Fibroblast of lung (primary cell): ENCODE data around the gene MT1B.

Experiments
- CTCF ChIP-seq, 2 donors: IDR thresholded peaks in 1 of 2; conservative IDR thresholded peaks in 1 of 2; 1 replicate in 1 of 2; 2 replicates in 1 of 2; pipeline ENCODE4 v1.5.1; 2011 to 2012; ENCODE audit warnings: low read length in 2 of 2, control low read depth in 1 of 2, inconsistent platforms in 1 of 2, low read depth in 1 of 2, mild to moderate bottlenecking in 1 of 2
- EZH2 ChIP-seq: IDR thresholded peaks from 2 replicates; pipeline ENCODE4 v1.5.1; 2012; ENCODE audit warnings: low read length, control low read depth, mild to moderate bottlenecking; ENCODE audit errors: missing control alignments

GRCh38 chr16:56605475-56605874 lies 46.2 kb upstream of the MT1B start:
- no peak for TF ChIP-seq CTCF (conservative IDR thresholded peaks at IDR 0.05 in 1 of 2, IDR thresholded peaks at IDR 0.05 in 1 of 2; ENCODE audit: low read depth in 1 of 2, low read length in 2 of 2)
- TF ChIP-seq EZH2 = no peak
